Measurements from ENCODE around the gene YIPF5.

YIPF5 gene

GRCh38 chr5:144139586-144139985 is 30.9 kb downstream of the YIPF5 start:
- no peak for TF ChIP-seq Cebpa-rat (IDR thresholded peaks at IDR 0.05)

GRCh38 chr5:144135113-144135762 is 35.2 kb downstream of the YIPF5 start:
- H3K4me3 ChIP-seq, result no peak overlapping the region
- H3K9ac ChIP-seq, result no peak overlapping the region
- TF ChIP-seq Cebpa-rat (IDR thresholded peaks at IDR 0.05), result no peak
- H3K9me3 ChIP-seq (replicated peaks in 1 of 11), result no peaks in the 10 kb centered on the region
- H3K27ac ChIP-seq, result no peak overlapping the region
- H3K4me1 ChIP-seq, result peaks cover 0 to 16% (median 5%) of the 10 kb centered on the region in 10 experiments; a peak in 10 of 20 replicates
- peak overlapping the region in 2 of 11 experiments; percentile 2 to 11; a peak in 2 of 22 replicates for H3K4me2 ChIP-seq
- H4K20me1 ChIP-seq, result no peaks in the 10 kb centered on the region
- H3K27me3 ChIP-seq, result no peaks in the 10 kb centered on the region
- no peaks in the 10 kb centered on the region for H3K36me3 ChIP-seq

More at GRCh38 chr5:144139586-144139985, 30.9 kb downstream of the YIPF5 start:
- no peaks in the 10 kb centered on the region for H3K9me3 ChIP-seq (replicated peaks in 1 of 11)
- no peak overlapping the region for H3K4me2 ChIP-seq
- no peaks in the 10 kb centered on the region for H3K27me3 ChIP-seq
- no peak overlapping the region for H3K27ac ChIP-seq
- H4K20me1 ChIP-seq, result no peaks in the 10 kb centered on the region
- H3K4me3 ChIP-seq, result no peak overlapping the region
- H3K4me1 ChIP-seq, result peaks cover 9 to 30% (median 15%) of the 10 kb centered on the region in 10 experiments; a peak in 17 of 20 replicates
- H3K9ac ChIP-seq, result no peak overlapping the region
- no peaks in the 10 kb centered on the region for H3K36me3 ChIP-seq

GRCh38 chr5:144134194-144134826 is 36.1 kb downstream of the YIPF5 start:
- H3K9ac ChIP-seq, result no peak overlapping the region
- H3K9me3 ChIP-seq (replicated peaks in 1 of 11), result no peaks in the 10 kb centered on the region
- no peak overlapping the region for H3K27ac ChIP-seq
- no peak for TF ChIP-seq Cebpa-rat (IDR thresholded peaks at IDR 0.05)
- H3K4me1 ChIP-seq, result peaks cover 0 to 16% (median 5%) of the 10 kb centered on the region in 10 experiments; a peak in 10 of 20 replicates
- no peak overlapping the region for H3K4me2 ChIP-seq
- no peaks in the 10 kb centered on the region for H4K20me1 ChIP-seq
- no peak overlapping the region for H3K4me3 ChIP-seq
- H3K36me3 ChIP-seq, result no peaks in the 10 kb centered on the region
- H3K27me3 ChIP-seq, result no peaks in the 10 kb centered on the region

GRCh38 chr5:144133050-144133633 is 37.3 kb downstream of the YIPF5 start:
- Histone ChIP-seq H3K9me3 (replicated peaks in 1 of 11) (no peaks in the 10 kb centered on the region), H3K4me3 (no peak overlapping the region), H3K4me2 (no peak overlapping the region), H3K27me3 (no peaks in the 10 kb centered on the region), H3K36me3 (no peaks in the 10 kb centered on the region), H4K20me1 (no peaks in the 10 kb centered on the region), H3K27ac (no peak overlapping the region), H3K4me1 (peaks cover 0 to 16% (median 5%) of the 10 kb centered on the region in 10 experiments; a peak in 10 of 20 replicates), H3K9ac (no peak overlapping the region)
- TF ChIP-seq Cebpa-rat (IDR thresholded peaks at IDR 0.05), result no peak

- H3K36me3 ChIP-seq, result no peaks in the 10 kb centered on the region
- no peak overlapping the region for H3K27ac ChIP-seq
- peaks cover 0 to 16% (median 5%) of the 10 kb centered on the region in 10 experiments; a peak in 10 of 20 replicates for H3K4me1 ChIP-seq
- no peak overlapping the region for H3K9ac ChIP-seq
- H3K4me2 ChIP-seq, result peak overlapping the region in 4 of 11 experiments; percentile 9 to 38 (median 30); a peak in 6 of 22 replicates
- no peaks in the 10 kb centered on the region for H4K20me1 ChIP-seq
- no peaks in the 10 kb centered on the region for H3K9me3 ChIP-seq (replicated peaks in 1 of 11)
- TF ChIP-seq Cebpa-rat (IDR thresholded peaks at IDR 0.05), result no peak
- H3K4me3 ChIP-seq, result no peak overlapping the region
- H3K27me3 ChIP-seq, result no peaks in the 10 kb centered on the region
These were observed 39.2 kb downstream of the YIPF5 start for GRCh38 chr5:144131261-144131660.

GRCh38 chr5:144130306-144130705 is 40.2 kb downstream of the YIPF5 start:
- no peaks in the 10 kb centered on the region for H3K9me3 ChIP-seq (replicated peaks in 1 of 11)
- no peak overlapping the region for H3K4me3 ChIP-seq
- H3K27me3 ChIP-seq, result no peaks in the 10 kb centered on the region
- H3K36me3 ChIP-seq, result no peaks in the 10 kb centered on the region
- no peaks in the 10 kb centered on the region for H4K20me1 ChIP-seq
- H3K4me1 ChIP-seq, result peaks cover 0 to 10% (median 5%) of the 10 kb centered on the region in 10 experiments; a peak in 10 of 20 replicates
- H3K9ac ChIP-seq, result no peak overlapping the region
- TF ChIP-seq Cebpa-rat (IDR thresholded peaks at IDR 0.05), result no peak
- H3K27ac ChIP-seq, result no peak overlapping the region
- H3K4me2 ChIP-seq, result no peak overlapping the region

- no peaks in the 10 kb centered on the region for H4K20me1 ChIP-seq
- H3K27me3 ChIP-seq, result no peaks in the 10 kb centered on the region
- peaks cover 0 to 8% (median 4%) of the 10 kb centered on the region in 10 experiments; a peak in 9 of 20 replicates for H3K4me1 ChIP-seq
- H3K9me3 ChIP-seq (replicated peaks in 1 of 11), result no peaks in the 10 kb centered on the region
- H3K4me3 ChIP-seq, result no peak overlapping the region
- H3K27ac ChIP-seq, result no peak overlapping the region
- H3K4me2 ChIP-seq, result no peak overlapping the region
- no peak overlapping the region for H3K9ac ChIP-seq
- no peaks in the 10 kb centered on the region for H3K36me3 ChIP-seq
- no peak for TF ChIP-seq Cebpa-rat (IDR thresholded peaks at IDR 0.05)
These were observed 41.6 kb downstream of the YIPF5 start for GRCh38 chr5:144128844-144129243.

- Histone ChIP-seq H3K27ac (no peak overlapping the region), H4K20me1 (no peaks in the 10 kb centered on the region), H3K27me3 (no peaks in the 10 kb centered on the region), H3K4me1 (peaks cover 0 to 8% (median 4%) of the 10 kb centered on the region in 10 experiments; a peak in 9 of 20 replicates), H3K4me3 (no peak overlapping the region), H3K4me2 (no peak overlapping the region), H3K9ac (no peak overlapping the region), H3K9me3 (replicated peaks in 1 of 11) (no peaks in the 10 kb centered on the region), H3K36me3 (no peaks in the 10 kb centered on the region)
- TF ChIP-seq Cebpa-rat (IDR thresholded peaks at IDR 0.05), result no peak
These were observed 43.8 kb downstream of the YIPF5 start for GRCh38 chr5:144126707-144127106.

GRCh38 chr5:144125163-144125726 is 45.2 kb downstream of the YIPF5 start:
- Histone ChIP-seq H3K36me3 (no peaks in the 10 kb centered on the region), H3K4me3 (no peak overlapping the region), H3K27ac (no peak overlapping the region), H3K9me3 (replicated peaks in 1 of 11) (peaks cover 0 to 4% (median 0%) of the 10 kb centered on the region in 11 experiments; a peak in 3 of 22 replicates), H3K9ac (no peak overlapping the region), H3K27me3 (no peaks in the 10 kb centered on the region), H3K4me1 (no peaks in the 10 kb centered on the region), H4K20me1 (no peaks in the 10 kb centered on the region), H3K4me2 (no peak overlapping the region)
- no peak for TF ChIP-seq Cebpa-rat (IDR thresholded peaks at IDR 0.05)
